Measurements from ENCODE around the gene CXCL10. TPM values are rescaled to one million over a fixed set of nuclear protein-coding genes. Genes with fewer than 3 reads are reported as not detected.

The CXCL10 gene
- total and polyA plus RNA-seq, 9 of the 15 experiments (the other 6 are each of a cell fraction or from before 2014, with no cell fraction given): 0.06 to 0.18 (median 0.08) TPM; not detected in 6

GRCh38 chr4:76013540-76013939, 9.8 kb downstream of the CXCL10 start:
- H3K27ac ChIP-seq (ENCODE audit: extremely low read depth, low read depth, low read length): no peak overlapping the region
- FAIRE-seq (no peak), DNase-seq (ENCODE audit: extremely low read depth in 1 of 4, low spot score in 3 of 4) (no peak), ATAC-seq (no peak)
- intact Hi-C loops (cut with micrococcal nuclease) (no loop called here), in situ Hi-C loops (cut with MboI) (no loop called here)
- H3K4me2 ChIP-seq (ENCODE audit: insufficient read depth, low read length): no peak overlapping the region
- H4K20me1 ChIP-seq (replicated peaks; ENCODE audit: control insufficient read depth, insufficient read depth, low read length): no peaks in the 10 kb centered on the region
- no peak overlapping the region for H3K9ac ChIP-seq (ENCODE audit: insufficient read depth in 1 of 2, low read depth in 2 of 2, low read length in 2 of 2)
- no peaks in the 10 kb centered on the region for H3K9me1 ChIP-seq (ENCODE audit: control insufficient read depth, insufficient read depth, low read length)
- CTCF ChIA-PET (ENCODE audit: low intra/inter-chr PET ratio): interaction anchor here (0.8 kb wide), 1 partner anchor 18 kb away, joined by 3 read pairs; no protein-coding TSS in a partner anchor
- TF ChIP-seq FOXJ2 (tag; IDR thresholded peaks at IDR 0.05): no peak
- no peak for TF ChIP-seq SMARCB1 (IDR thresholded peaks at IDR 0.05; ENCODE audit: insufficient read length, low read depth)
- TF ChIP-seq NFRKB (IDR thresholded peaks at IDR 0.05; ENCODE audit: low read depth): no peak
- no peak for TF ChIP-seq ZNF384 (IDR thresholded peaks at IDR 0.05; ENCODE audit: low read depth, low read length)
- TF ChIP-seq HNRNPL (IDR thresholded peaks at IDR 0.05; ENCODE audit: low read depth, low read length): no peak
- TF ChIP-seq ZNF12 (CRISPR knock-in tag; IDR thresholded peaks at IDR 0.05): no peak
- no peak for TF ChIP-seq HDGF (IDR thresholded peaks at IDR 0.05)
- no peak for TF ChIP-seq CEBPG (CRISPR knock-in tag; IDR thresholded peaks at IDR 0.05)
- TF ChIP-seq CEBPG (tag; conservative IDR thresholded peaks at IDR 0.05 in 1 of 2, IDR thresholded peaks at IDR 0.05 in 1 of 2): no peak
- no peak for TF ChIP-seq RBM22 (IDR thresholded peaks at IDR 0.05; ENCODE audit: low read depth, low read length, poor library complexity, severe bottlenecking)
- TF ChIP-seq ZNF507 (tag; conservative IDR thresholded peaks at IDR 0.05): no peak
- no peak for TF ChIP-seq NR1H2 (CRISPR knock-in tag; IDR thresholded peaks at IDR 0.05)
- no peak for TF ChIP-seq ARID3B (CRISPR knock-in tag; IDR thresholded peaks at IDR 0.05; ENCODE audit: borderline replicate concordance)
- no peaks in the 10 kb centered on the region for H3K36me3 ChIP-seq (ENCODE audit: control insufficient read depth, insufficient read depth, low read length)
- POLR2A ChIA-PET: no interaction called here
- no peaks in the 10 kb centered on the region for H3K79me2 ChIP-seq (ENCODE audit: control insufficient read depth, insufficient read depth, low read length)
- H2AFZ ChIP-seq (ENCODE audit: low read depth, low read length): no peak overlapping the region
- BruUV-seq (replicated peaks): no TSS peak
- no peaks in the 10 kb centered on the region for H3K9me3 ChIP-seq (replicated peaks; ENCODE audit: control insufficient read depth, insufficient read depth, low read depth, low read length)
- peaks cover 0 to 12% of the 10 kb centered on the region in 2 experiments; a peak in 1 of 5 replicates for H3K27me3 ChIP-seq (ENCODE audit: control insufficient read depth in 2 of 2, insufficient read depth in 2 of 2, low read length in 2 of 2)
- peaks cover 0 to 7% of the 10 kb centered on the region in 2 experiments; a peak in 3 of 5 replicates for H3K4me1 ChIP-seq (replicated peaks in 1 of 2; ENCODE audit: control insufficient read depth in 2 of 2, insufficient read depth in 2 of 2, low read length in 2 of 2)
- H3K4me3 ChIP-seq: no peak overlapping the region
- 5% methylated on average over 1 of the region's 1 CpG for WGBS (ENCODE audit: insufficient coverage, low coverage, missing lambda C conversion rate)

Data from K562 (cell line).